PC-9 (cell line): Measurements from ENCODE around the gene DCUN1D4.

Experiments
- CTCF ChIP-seq: fragments of 200-600 bp; sonication (generic); conservative IDR thresholded peaks from 2 replicates; pipeline ENCODE4 v1.6.1; 2017; ENCODE audit warnings: mixed run types, antibody characterized with exemption, mild to moderate bottlenecking, moderate library complexity
- EZH2 ChIP-seq: fragments of 200-600 bp; sonication (generic); IDR thresholded peaks from 2 replicates; pipeline ENCODE4 v1.8.0; 2017; ENCODE audit warnings: antibody characterized with exemption, low read depth

DNA sequence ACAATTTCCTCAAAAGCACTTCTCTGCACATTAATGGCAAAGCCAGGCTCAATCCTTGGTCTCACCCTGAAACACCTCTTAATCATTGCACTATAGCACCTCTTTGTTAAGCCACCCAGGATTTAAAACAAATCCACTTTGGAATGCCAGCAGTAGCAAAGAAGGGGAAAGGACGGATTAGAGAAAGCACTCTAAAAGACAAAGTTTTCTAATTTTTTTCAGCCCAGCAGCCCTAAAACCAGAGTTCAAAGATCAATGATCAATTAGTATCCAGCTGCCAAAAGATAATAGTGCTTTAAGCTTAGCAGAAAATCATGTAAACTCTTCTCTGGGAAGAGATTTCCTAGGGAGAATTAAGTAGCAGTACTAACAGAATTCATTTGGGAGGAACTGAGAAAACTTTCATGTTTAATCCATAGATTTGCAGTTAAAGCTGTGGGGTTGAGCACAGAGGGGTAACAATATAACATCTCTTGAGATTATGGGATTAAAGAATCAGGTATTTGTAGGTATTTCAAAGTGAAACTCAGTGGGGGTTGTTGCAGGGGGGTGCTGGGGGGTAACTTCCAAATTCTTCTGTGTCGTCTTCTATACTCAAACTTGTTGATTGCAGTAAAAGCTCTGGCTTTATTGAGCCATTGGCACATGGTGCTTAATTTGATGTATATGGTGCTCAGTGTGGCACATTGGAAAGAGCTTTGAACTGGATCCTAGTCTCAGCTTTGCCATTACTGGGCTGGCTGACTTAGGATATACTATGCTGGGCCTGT lies 115.4 kb downstream of the DCUN1D4 start:
- TF ChIP-seq CTCF (no peak), EZH2 (no peak)
